ENCODE data around the gene APOBEC2.
"Not testable (repeated sequence)": the region's sequence is repeated elsewhere in the genome, so short reads cannot be mapped to it uniquely, and the experiment has no call there.

Gene APOBEC2

DNA sequence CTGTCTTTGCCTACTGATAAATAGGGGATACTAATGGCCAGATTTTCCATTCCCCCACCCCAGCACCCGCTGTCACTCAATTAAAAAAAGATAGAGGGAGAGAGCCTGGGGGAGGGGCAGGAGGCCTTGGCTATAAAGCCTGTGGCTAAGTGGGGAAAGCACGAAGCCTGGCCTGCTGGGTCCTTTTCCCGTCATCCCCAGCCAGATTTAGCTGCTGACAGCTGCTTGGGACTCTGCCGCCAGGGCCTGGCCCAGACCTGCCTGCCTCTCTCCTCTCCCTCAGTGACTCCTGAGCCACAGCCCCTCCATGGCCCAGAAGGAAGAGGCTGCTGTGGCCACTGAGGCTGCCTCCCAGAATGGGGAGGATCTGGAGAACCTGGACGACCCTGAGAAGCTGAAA lies at the start of gene APOBEC2:
Gene APOBEC2 (plus strand): TSS at position 162 of the 400 bp plus-strand sequence. CDS start 146 bp downstream, at position 308.
- DNase-seq, result no peak

GRCh38 chr6:41006217-41006616 lies 46.8 kb upstream of the APOBEC2 start:
- DNase-seq, result peak in 27 of 42 donors; percentile 6 to 65 (median 26)
- intact Hi-C loops (cut with DNase I), result not testable (repeated sequence)

More for the DNA sequence above, at the start of gene APOBEC2:
- intact Hi-C loops (cut with DNase I), result no loop called here

DNA sequence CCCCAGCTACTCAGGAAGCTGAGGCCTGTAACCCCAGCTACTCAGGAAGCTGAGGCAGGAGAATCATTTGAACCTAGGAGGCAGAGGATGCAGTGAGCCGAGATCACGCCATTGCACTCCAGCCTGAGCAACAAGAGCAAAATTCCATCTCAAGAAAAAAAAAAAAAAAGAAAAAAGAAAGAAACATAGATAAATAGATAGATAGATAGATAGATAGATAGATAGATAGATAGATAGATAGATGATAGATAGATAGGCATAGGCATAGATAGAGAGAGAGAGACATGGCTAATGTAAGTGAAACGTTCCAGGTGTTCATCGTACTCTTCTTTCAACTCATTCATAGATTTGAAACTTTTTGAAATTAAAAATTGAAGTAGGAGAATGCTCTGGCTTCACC lies 46.0 kb upstream of the APOBEC2 start:
- intact Hi-C loops (cut with DNase I); DNase-seq: not testable (repeated sequence)

- no peak for DNase-seq
- intact Hi-C loops (cut with DNase I), result no loop called here
These were observed 45.0 kb upstream of the APOBEC2 start for GRCh38 chr6:41008011-41008410.

DNA sequence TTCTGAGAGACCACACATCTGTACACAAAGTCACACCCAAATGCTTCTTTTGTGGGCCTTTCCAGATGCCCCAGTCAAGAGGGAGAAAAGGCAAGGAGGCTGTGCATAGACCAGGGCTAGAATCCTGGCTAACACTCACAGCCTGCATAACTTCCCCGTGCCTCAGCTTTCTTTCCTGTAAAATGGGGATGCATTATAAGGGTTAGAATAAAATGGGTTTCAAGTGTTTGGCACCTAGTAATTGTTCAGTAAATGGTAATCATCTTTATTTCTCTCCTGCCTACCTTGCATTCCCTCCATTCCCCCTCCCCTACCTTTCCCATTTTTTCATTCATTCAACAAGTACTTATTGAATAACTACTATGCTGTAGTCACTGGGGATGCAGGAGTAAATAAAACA lies 43.3 kb upstream of the APOBEC2 start:
- intact Hi-C loops (cut with DNase I), result no loop called here
- no peak for DNase-seq

- intact Hi-C loops (cut with DNase I), result no loop called here
- no peak for DNase-seq
These were observed 41.3 kb upstream of the APOBEC2 start for GRCh38 chr6:41011673-41012072.

GRCh38 chr6:41013466-41014153 lies 39.4 kb upstream of the APOBEC2 start:
- DNase-seq, result no peak
- intact Hi-C loops (cut with DNase I), result no loop called here

GRCh38 chr6:41014780-41015179 lies 38.2 kb upstream of the APOBEC2 start:
- intact Hi-C loops (cut with DNase I), result no loop called here
- no peak for DNase-seq

GRCh38 chr6:41015860-41016259 lies 37.1 kb upstream of the APOBEC2 start:
- DNase-seq; intact Hi-C loops (cut with DNase I): not testable (repeated sequence)

GRCh38 chr6:41017663-41018062 lies 35.3 kb upstream of the APOBEC2 start:
- intact Hi-C loops (cut with DNase I), result no loop called here
- DNase-seq, result no peak

DNA sequence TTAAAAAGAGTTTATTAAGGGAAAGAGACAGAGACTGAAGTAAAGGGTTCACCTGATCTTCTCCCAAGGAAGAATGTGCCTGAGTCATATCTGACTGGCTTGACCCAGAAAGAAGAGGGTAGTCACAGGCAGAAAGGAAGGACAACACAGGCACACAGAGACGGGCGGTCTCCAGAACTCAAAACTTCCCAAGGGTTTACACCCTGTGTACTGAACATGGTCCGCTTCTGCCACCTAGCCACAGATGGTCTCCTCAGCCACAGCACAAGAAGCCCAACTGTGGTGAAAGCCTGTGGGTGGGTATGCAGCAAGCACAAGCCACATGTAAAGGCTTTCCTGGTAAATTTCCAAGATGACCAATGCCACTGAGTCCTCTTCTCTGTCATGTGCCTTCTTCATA lies 31.2 kb upstream of the APOBEC2 start:
- DNase-seq, result peak in 11 of 42 donors; percentile 4 to 40 (median 28)
- intact Hi-C loops (cut with DNase I), result no loop called here

GRCh38 chr6:41022294-41022693 lies 30.7 kb upstream of the APOBEC2 start:
- no peak for DNase-seq
- intact Hi-C loops (cut with DNase I), result no loop called here

DNA sequence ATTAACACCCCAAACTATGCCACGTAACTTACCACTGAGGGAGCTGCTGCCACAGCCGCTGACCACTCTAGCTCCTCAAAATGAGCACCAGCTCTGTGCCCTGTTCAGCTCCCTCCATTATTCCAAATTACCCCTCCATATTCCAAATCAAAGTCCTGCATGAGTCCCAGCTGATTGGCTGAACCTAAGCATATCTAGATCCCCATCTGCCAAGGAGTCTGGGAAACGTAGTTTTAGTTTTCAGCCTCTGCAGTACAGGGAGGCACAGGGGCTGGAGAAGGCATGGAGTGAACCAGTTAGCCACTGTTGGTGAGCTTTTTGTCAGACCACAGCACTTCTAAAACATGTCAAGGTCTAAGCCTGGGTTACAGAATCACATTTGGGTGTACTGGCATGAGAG lies 29.9 kb upstream of the APOBEC2 start:
- DNase-seq, result no peak
- intact Hi-C loops (cut with DNase I), result no loop called here

- no peak for DNase-seq
- intact Hi-C loops (cut with DNase I), result no loop called here
These were observed 27.0 kb upstream of the APOBEC2 start for GRCh38 chr6:41025966-41026530.

- no peak for DNase-seq
- intact Hi-C loops (cut with DNase I), result no loop called here
These were observed 25.8 kb upstream of the APOBEC2 start for GRCh38 chr6:41027241-41027640.

DNA sequence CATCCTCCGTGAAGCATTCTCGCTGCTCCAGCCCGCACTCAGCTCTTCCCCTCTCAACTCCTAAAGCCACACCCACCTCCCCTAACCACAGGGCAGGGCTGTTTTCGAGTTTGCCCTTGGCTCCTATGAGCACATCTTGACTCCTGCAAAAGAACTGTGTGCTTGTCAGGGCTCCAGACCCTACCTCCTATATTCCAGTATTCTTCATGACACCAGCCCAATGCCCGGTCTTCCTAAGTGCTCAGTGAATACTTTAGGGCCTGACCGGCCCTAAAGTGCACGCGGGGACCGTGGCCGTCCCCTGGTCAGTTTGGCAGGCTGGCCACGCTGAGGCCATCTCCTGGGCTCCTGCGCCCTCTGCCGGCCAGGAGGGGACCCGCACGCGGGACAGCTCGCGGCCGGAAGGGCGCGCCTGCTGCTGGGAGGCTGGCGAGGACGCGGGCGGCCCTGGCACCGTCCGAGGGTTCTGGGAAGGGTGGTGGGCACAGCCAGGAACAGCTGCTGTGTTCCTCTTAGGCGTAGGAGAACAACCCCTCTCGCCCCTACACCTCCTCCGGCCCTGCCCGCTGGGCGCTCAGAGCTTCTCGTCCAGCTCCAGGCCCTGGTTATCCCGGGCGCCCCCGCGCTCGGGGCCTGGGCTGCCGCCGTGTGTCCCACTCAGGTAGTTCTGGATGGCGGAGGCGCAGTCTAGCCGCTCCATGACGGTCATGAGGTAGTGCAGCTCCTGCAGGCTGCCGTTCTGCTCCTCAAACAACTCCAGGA lies 25.0 kb upstream of the APOBEC2 start:
- DNase-seq, result peak; percentile 20 to 91 (median 76)
- intact Hi-C loops (cut with DNase I), result no loop called here

GRCh38 chr6:41028561-41029412 lies 24.2 kb upstream of the APOBEC2 start:
- intact Hi-C loops (cut with DNase I), result no loop called here
- no peak for DNase-seq

DNA sequence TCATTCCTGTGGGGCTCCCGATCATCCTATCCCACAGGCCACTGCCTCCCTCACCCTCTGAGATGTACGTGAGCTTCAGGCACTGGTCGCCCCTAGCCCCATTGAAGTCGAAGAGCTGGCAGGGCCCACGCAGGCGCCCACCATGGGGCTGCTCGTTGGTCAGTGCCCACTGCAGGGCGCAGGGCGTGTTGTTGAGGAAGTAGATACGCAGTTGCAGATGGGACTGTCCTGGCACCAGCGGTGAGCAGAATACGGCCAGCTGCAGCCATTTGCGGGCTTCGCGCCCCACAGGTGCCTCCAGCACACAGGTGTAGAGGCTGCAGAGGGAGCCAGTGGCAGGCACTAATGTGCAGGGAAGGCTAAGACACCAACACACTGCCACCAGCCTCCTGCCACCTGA lies 20.2 kb upstream of the APOBEC2 start:
- no peak for DNase-seq

GRCh38 chr6:41033776-41034175 lies 19.2 kb upstream of the APOBEC2 start:
- intact Hi-C loops (cut with DNase I), result no loop called here
- no peak for DNase-seq

More for the DNA sequence above, 20.2 kb upstream of the APOBEC2 start:
- intact Hi-C loops (cut with DNase I), result no loop called here
